H1 (cell line): ENCODE results near the gene GPC4.

Source experiments
- CHD2 ChIP-seq: IDR thresholded peaks from 2 replicates; pipeline ENCODE4 v1.6.1; 2012; ENCODE audit warnings: low read length, improper control_type of control experiment
- CTCF ChIP-seq, 3 experiments: IDR thresholded peaks; 1 replicate in 2 of 3; 2 replicates in 1 of 3; pipeline versions ENCODE4 v1.5.1 to v1.6.1; 2011; ENCODE audit warnings: low read length in 3 of 3, mild to moderate bottlenecking in 3 of 3, inconsistent platforms in 2 of 3, low read depth in 1 of 3, moderate library complexity in 1 of 3; ENCODE audit not compliant: insufficient read depth in 1 of 3; ENCODE audit errors: control extremely low read depth in 1 of 3
- FOSL1 ChIP-seq: IDR thresholded peaks from 2 replicates; pipeline ENCODE4 v1.6.1; 2011; ENCODE audit warnings: mild to moderate bottlenecking, low read depth, low read length, moderate library complexity; ENCODE audit not compliant: insufficient read depth
- GTF2F1 ChIP-seq: IDR thresholded peaks from 2 replicates; pipeline ENCODE4 v1.6.1; 2012; ENCODE audit warnings: low read depth, low read length, improper control_type of control experiment, borderline replicate concordance
- JUND ChIP-seq: IDR thresholded peaks from 2 replicates; pipeline ENCODE4 v1.6.1; 2011; ENCODE audit warnings: mild to moderate bottlenecking, improper control_type of control experiment, low read length
- KDM1A ChIP-seq: fragments of 200-600, 300-600 bp; sonication (generic); IDR thresholded peaks from 2 replicates; pipeline ENCODE4 v1.7.1; 2016; ENCODE audit warnings: mild to moderate bottlenecking, low read length, borderline replicate concordance
- POLR2A ChIP-seq, 2 experiments: IDR thresholded peaks; 1 replicate in 1 of 2; 2 replicates in 1 of 2; pipeline ENCODE4 v1.6.1; 2011; ENCODE audit warnings: low read depth in 2 of 2, low read length in 2 of 2, mild to moderate bottlenecking in 2 of 2; ENCODE audit errors: control extremely low read depth in 1 of 2
- POLR2AphosphoS5 ChIP-seq: IDR thresholded peaks from 2 replicates; pipeline ENCODE4 v1.6.1; 2011; ENCODE audit warnings: low read depth, low read length
- RAD21 ChIP-seq, 2 experiments: IDR thresholded peaks in 1 of 2; conservative IDR thresholded peaks in 1 of 2; 2 replicates each; pipeline ENCODE4 v1.6.1; 2011; ENCODE audit warnings: low read depth in 2 of 2, low read length in 2 of 2, improper control_type of control experiment in 1 of 2, inconsistent platforms in 1 of 2, mild to moderate bottlenecking in 1 of 2, moderate library complexity in 1 of 2
- RXRA ChIP-seq: IDR thresholded peaks from 2 replicates; pipeline ENCODE4 v1.6.1; 2011; ENCODE audit warnings: low read depth, mild to moderate bottlenecking, low read length, moderate library complexity; ENCODE audit not compliant: insufficient read depth
- SIX5 ChIP-seq: IDR thresholded peaks from 2 replicates; pipeline ENCODE4 v1.6.1; 2011; ENCODE audit warnings: mild to moderate bottlenecking, low read depth, low read length
- TAF1 ChIP-seq: IDR thresholded peaks from 2 replicates; pipeline ENCODE4 v1.6.1; 2011; ENCODE audit warnings: mild to moderate bottlenecking, low read depth, low read length
- TF ChIP-seq, protein P1 (sequence below): IDR thresholded peaks from 2 replicates; pipeline ENCODE4 v1.6.1; 2012; ENCODE audit warnings: inconsistent platforms

GRCh38 chrX:133265331-133265730, 150.0 kb downstream of the GPC4 start:
- TF ChIP-seq SIX5 (no peak), RAD21 (IDR thresholded peaks at IDR 0.05 in 1 of 2, conservative IDR thresholded peaks at IDR 0.05 in 1 of 2; ENCODE audit: low read depth in 2 of 2, low read length in 2 of 2) (no peak), KDM1A (no peak), RXRA (peak; percentile 97), CHD2 (0 out of 2 replicates have a peak, but pooled peaks have one; percentile 13), GTF2F1 (no peak), CTCF (IDR thresholded peaks at IDR 0.05; ENCODE audit: control extremely low read depth in 1 of 3, insufficient read depth in 1 of 3, low read depth in 1 of 3, low read length in 3 of 3) (no peak), FOSL1 (no peak), TAF1 (no peak), JUND (no peak), POLR2AphosphoS5 (no peak), POLR2A (IDR thresholded peaks at IDR 0.05; ENCODE audit: control extremely low read depth in 1 of 2, low read depth in 2 of 2, low read length in 2 of 2) (no peak)
- TF ChIP-seq, protein P1, sequence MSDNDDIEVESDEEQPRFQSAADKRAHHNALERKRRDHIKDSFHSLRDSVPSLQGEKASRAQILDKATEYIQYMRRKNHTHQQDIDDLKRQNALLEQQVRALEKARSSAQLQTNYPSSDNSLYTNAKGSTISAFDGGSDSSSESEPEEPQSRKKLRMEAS: no peak
